GM13977 (cell line): ENCODE measurements around the gene RING1.

Source experiments
- DNase-seq: peaks from one replicate; pipeline ENCODE4 v3.0.0; 2012; ENCODE audit warnings: low spot score
- in situ Hi-C: fragments of 300-500 bp; cut with MboI; formaldehyde crosslinking; loops from one replicate; pipeline ENCODE4 v1.12.0; 2022; ENCODE audit warnings: low sequenced_read_pairs, low pct_unique_long_range_greater_than_20kb, mixed read lengths, inconsistent platforms; ENCODE audit not compliant: unreplicated experiment
- TF ChIP-seq, protein P1 (sequence below): IDR thresholded peaks from 2 replicates; pipeline ENCODE4 v1.5.1; 2012; ENCODE audit warnings: mild to moderate bottlenecking, control low read depth; ENCODE audit not compliant: insufficient read depth; ENCODE audit errors: extremely low read depth, missing control alignments

The RING1 gene

DNA sequence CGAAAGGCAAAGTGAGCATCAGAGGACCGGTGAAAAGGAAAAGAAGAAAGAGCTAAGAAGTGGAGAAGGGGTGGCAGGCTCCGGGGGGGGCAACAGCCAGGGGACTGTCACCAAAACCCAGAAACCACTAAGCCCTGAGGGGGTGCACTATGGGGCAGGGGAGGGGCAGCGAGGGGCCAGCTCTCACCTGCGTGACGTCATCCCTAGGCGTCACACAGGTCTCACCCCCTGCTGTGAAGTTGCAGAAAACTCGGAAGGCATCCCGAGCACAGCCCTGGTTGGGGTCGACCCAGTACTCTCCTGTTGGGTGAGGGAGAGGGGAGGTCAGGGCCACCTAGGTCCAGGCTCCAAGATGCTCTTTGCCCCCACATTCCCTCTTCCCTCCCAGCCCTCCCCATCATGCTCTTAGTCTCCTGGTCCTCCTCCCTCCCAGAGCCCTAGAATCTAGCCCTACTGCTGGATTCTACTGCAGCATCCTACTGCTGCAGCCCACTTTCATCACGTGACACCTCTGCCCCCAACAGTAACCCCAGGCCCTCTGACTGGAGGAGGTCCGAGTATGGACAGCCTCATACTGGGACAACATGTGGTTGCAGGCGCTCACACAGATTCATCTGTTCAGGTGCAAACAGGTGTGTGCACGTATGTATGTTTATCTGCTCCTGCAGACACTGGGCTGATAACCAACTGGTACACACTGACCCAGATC lies 43.5 kb upstream of the RING1 start:
- no peak for DNase-seq
- TF ChIP-seq, protein P1, sequence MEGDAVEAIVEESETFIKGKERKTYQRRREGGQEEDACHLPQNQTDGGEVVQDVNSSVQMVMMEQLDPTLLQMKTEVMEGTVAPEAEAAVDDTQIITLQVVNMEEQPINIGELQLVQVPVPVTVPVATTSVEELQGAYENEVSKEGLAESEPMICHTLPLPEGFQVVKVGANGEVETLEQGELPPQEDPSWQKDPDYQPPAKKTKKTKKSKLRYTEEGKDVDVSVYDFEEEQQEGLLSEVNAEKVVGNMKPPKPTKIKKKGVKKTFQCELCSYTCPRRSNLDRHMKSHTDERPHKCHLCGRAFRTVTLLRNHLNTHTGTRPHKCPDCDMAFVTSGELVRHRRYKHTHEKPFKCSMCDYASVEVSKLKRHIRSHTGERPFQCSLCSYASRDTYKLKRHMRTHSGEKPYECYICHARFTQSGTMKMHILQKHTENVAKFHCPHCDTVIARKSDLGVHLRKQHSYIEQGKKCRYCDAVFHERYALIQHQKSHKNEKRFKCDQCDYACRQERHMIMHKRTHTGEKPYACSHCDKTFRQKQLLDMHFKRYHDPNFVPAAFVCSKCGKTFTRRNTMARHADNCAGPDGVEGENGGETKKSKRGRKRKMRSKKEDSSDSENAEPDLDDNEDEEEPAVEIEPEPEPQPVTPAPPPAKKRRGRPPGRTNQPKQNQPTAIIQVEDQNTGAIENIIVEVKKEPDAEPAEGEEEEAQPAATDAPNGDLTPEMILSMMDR: no peak
- in situ Hi-C loops: no loop called here

GRCh38 chr6:33165581-33166258 lies 42.6 kb upstream of the RING1 start:
- in situ Hi-C loops: no loop called here
- no peak for DNase-seq
- TF ChIP-seq, protein P1: no peak

- TF ChIP-seq, protein P1: no peak
- in situ Hi-C loops: no loop called here
- no peak for DNase-seq
These were observed 41.9 kb upstream of the RING1 start for GRCh38 chr6:33166363-33166762.

- TF ChIP-seq, protein P1: no peak
- DNase-seq: no peak
- in situ Hi-C loops: no loop called here
These were observed 41.5 kb upstream of the RING1 start for GRCh38 chr6:33166811-33167210.

DNA sequence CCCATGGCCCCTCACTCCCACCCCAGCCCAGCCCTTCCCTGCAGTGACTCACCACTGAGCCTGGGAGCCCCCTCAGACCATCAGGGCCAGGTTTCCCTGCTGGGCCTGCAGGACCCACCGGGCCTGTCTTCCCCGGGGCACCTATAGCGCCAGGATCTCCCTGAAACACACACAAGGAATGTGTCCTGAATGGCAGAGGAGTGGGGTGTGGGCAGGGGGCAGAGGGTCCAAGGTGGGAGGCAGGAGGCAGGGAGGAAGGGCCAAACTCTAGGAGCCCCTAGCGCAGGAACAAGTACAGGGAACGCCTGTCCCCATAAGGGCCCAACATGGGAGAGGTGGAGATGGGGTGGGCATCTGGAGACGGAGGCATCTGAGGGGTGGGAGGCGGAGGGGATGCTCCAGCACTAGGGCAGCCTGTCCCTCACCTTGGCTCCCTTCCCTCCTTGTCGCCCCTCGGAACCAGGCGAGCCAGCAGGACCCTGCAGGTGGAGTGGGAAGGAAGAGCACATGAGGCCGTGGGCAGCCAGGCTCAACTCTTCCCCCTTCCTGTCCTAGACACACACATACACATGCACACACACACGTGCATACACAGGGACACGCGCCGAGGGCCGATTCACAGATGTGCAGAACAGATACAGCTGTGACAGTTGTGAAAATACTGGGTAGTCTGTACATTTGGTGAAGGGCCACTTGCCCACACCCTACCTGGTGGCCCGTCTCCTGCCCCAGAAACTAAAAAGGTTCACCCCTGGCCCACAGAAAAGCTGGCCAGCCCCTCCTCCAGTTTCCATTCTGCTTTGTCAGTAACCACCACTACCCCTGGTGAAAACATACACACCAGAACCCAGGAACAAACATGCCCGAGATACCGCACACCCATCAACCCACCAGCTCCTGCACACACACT lies 40.7 kb upstream of the RING1 start:
- DNase-seq: no peak
- TF ChIP-seq, protein P1: no peak
- in situ Hi-C loops: no loop called here

- in situ Hi-C loops: no loop called here
- no peak for DNase-seq
- TF ChIP-seq, protein P1: no peak
These were observed 40.1 kb upstream of the RING1 start for GRCh38 chr6:33168284-33168601.
